Spleen (tissue), 11 donors: Measurements from ENCODE around the gene DNAH11. TPM values are rescaled to one million over a fixed set of nuclear protein-coding genes. Genes with fewer than 3 reads are reported as not detected.
"Not testable (repeated sequence)": the region's sequence is repeated elsewhere in the genome, so short reads cannot be mapped to it uniquely, and the experiment has no call there.

Experiments used
- DNase-seq: peaks from one replicate; pipeline ENCODE4 v3.0.0-alpha.2; 2020
- H3K27ac ChIP-seq, 8 donors: fragments of 200-600 bp; sonication (generic) in 7 of 8; 1 replicate in 4 of 8; 2 replicates in 4 of 8; pipeline versions ENCODE4 v1.5.0 to v1.8.0; 2016 to 2021; ENCODE audit warnings: inconsistent platforms in 4 of 8, mild to moderate bottlenecking in 4 of 8, moderate library complexity in 1 of 8
- H3K27me3 ChIP-seq, 7 donors: fragments of 200-600 bp; sonication (generic) in 6 of 7; replicated peaks in 1 of 7; 1 replicate in 4 of 7; 2 replicates in 3 of 7; pipeline versions ENCODE4 v1.5.0 to v1.8.0; 2016 to 2021; ENCODE audit warnings: inconsistent platforms in 3 of 7, mild to moderate bottlenecking in 1 of 7
- H3K36me3 ChIP-seq, 6 donors: fragments of 200-600 bp; sonication (generic) in 5 of 6; 1 replicate in 4 of 6; 2 replicates in 2 of 6; pipeline versions ENCODE4 v1.5.0 to v1.8.0; 2016 to 2021; ENCODE audit warnings: inconsistent platforms in 2 of 6
- H3K4me1 ChIP-seq, 6 donors: fragments of 200-600 bp; sonication (generic) in 5 of 6; 1 replicate in 3 of 6; 2 replicates in 3 of 6; pipeline versions ENCODE4 v1.5.0 to v1.8.0; 2016 to 2021; ENCODE audit warnings: inconsistent platforms in 3 of 6
- H3K4me3 ChIP-seq, 8 donors: fragments of 200-600 bp; sonication (generic) in 7 of 8; 1 replicate in 4 of 8; 2 replicates in 4 of 8; pipeline versions ENCODE4 v1.5.0 to v1.8.0; 2016 to 2021; ENCODE audit warnings: inconsistent platforms in 4 of 8, mild to moderate bottlenecking in 4 of 8, moderate library complexity in 2 of 8
- H3K9me3 ChIP-seq, 8 donors: fragments of 200-600 bp; sonication (generic) in 7 of 8; 1 replicate in 4 of 8; 2 replicates in 4 of 8; pipeline versions ENCODE4 v1.5.0 to v1.8.0; 2016 to 2021; ENCODE audit warnings: inconsistent platforms in 4 of 8
- POLR2A ChIP-seq, 3 donors: fragments of 450-650 bp; IDR thresholded peaks; one replicate each; pipeline ENCODE4 v1.5.1; 2017; ENCODE audit warnings: antibody characterized with exemption in 3 of 3, mild to moderate bottlenecking in 1 of 3
- POLR2AphosphoS5 ChIP-seq, 3 donors: sonication (generic); formaldehyde crosslinking; IDR thresholded peaks; one replicate each; pipeline ENCODE4 v1.5.1; 2017; ENCODE audit warnings: antibody characterized with exemption in 3 of 3
- WGBS, 5 donors: extraction: QIAGEN DNeasy Blood & Tissue Kit in 3 of 5; methylation state at CpG; one replicate each; pipeline versions ENCODE4 v1.1.5 to v1.1.7; 2013 to 2018; 5-methylcytosine and 5-hydroxymethylcytosine counted together
- intact Hi-C: fragments of 100-400 bp; cut with DNase I; formaldehyde crosslinking; loops from one replicate; pipeline ENCODE4 v1.15.0; 2023; ENCODE audit warnings: low total_unique reads
- polyA plus RNA-seq, 3 donors: library from polyadenylated mRNA; stranded (reverse); fragments of 200-250 nt; gene quantifications; one replicate each; pipeline ENCODE4 v1.2.1, GENCODE V29; 2013
- total RNA-seq, 7 donors: library from RNA; depleted of rRNA in 3 of 7; stranded (reverse); fragments of >200 nt in 3 of 7; fragmentation: NEBNext Ultra II Directional in 4 of 7; extraction: Animal tissue kit (Norgen Biotek cat#: 25700) in 4 of 7; gene quantifications; one replicate each; pipeline versions ENCODE4 v1.1.0 to v1.2.1, GENCODE V29; 2016 to 2021
- TF ChIP-seq, protein P1 (sequence below), 11 experiments: fragments of 200-600 bp in 7 of 11; fragments of 450-650 bp in 4 of 11; sonication (generic) in 4 of 11; IDR thresholded peaks in 8 of 11; conservative IDR thresholded peaks in 3 of 11; 1 replicate in 7 of 11; 2 replicates in 4 of 11; pipeline versions ENCODE4 v1.4.0 to v1.8.0; 2016 to 2021; ENCODE audit warnings: antibody characterized with exemption in 11 of 11, inconsistent platforms in 4 of 11, mild to moderate bottlenecking in 1 of 11
- donor health status: healthy with polysubstance abuse.
- donor health status: DM: no; HTN: no; CAD: no; lungs with moderate emphysema.
- donor health status: DM: no; HTN: no; CAD: no.
- donor health status: Bipolar disorder and iron deficiency.
- donor health status: healthy.
- donor health status: DM: no; HTN: no; CAD: no.
- donor health status: DM: yes; HTN: yes; CAD: no.

DNAH11 gene
- total and polyA plus RNA-seq, 10 donors, result 0.28 to 2.1 (median 0.88) TPM

GRCh38 chr7:21926448-21926847 is 383.6 kb downstream of the DNAH11 start:
- Histone ChIP-seq H3K27ac (no peak overlapping the region), H3K9me3 (peaks cover 0 to 7% (median 2%) of the 10 kb centered on the region in 8 donors), H3K4me3 (no peak overlapping the region), H3K36me3 (peaks cover 0 to 5% (median 0%) of the 10 kb centered on the region in 6 donors), H3K27me3 (no peaks in the 10 kb centered on the region), H3K4me1 (peaks cover 0 to 12% (median 0%) of the 10 kb centered on the region in 6 donors)
- WGBS, 5 donors, result 87 to 100% (median 95%) methylated on average over 1 of the region's 1 CpG
- TF ChIP-seq POLR2AphosphoS5 (IDR thresholded peaks at IDR 0.05), result no peak
- TF ChIP-seq POLR2A (IDR thresholded peaks at IDR 0.05), result no peak
- TF ChIP-seq, protein P1, sequence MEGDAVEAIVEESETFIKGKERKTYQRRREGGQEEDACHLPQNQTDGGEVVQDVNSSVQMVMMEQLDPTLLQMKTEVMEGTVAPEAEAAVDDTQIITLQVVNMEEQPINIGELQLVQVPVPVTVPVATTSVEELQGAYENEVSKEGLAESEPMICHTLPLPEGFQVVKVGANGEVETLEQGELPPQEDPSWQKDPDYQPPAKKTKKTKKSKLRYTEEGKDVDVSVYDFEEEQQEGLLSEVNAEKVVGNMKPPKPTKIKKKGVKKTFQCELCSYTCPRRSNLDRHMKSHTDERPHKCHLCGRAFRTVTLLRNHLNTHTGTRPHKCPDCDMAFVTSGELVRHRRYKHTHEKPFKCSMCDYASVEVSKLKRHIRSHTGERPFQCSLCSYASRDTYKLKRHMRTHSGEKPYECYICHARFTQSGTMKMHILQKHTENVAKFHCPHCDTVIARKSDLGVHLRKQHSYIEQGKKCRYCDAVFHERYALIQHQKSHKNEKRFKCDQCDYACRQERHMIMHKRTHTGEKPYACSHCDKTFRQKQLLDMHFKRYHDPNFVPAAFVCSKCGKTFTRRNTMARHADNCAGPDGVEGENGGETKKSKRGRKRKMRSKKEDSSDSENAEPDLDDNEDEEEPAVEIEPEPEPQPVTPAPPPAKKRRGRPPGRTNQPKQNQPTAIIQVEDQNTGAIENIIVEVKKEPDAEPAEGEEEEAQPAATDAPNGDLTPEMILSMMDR (IDR thresholded peaks at IDR 0.05 in 8 of 11, conservative IDR thresholded peaks at IDR 0.05 in 3 of 11), result no peak
- DNase-seq, result no peak
- intact Hi-C loops, result no loop called here

DNA sequence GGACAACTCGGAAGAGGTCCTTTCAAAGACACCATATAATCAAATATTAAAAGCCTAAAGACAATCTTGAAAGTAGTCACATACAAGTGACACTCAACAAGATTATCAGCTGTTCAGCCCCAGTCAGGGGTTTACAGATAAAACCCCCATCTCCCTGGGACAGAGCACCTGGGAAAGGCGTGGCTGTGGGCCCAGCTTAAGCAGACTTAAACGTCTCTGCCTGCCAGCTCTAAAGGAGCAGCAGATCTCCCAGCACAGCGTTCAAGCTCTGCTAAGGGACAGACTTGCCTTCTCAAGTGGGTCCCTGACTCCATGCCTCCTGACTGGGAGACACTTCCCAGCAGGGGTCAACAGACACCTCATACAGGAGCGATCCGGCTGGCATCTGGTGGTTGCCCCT is 384.9 kb downstream of the DNAH11 start:
- TF ChIP-seq POLR2A (IDR thresholded peaks at IDR 0.05), result no peak
- TF ChIP-seq, protein P1 (IDR thresholded peaks at IDR 0.05 in 8 of 11, conservative IDR thresholded peaks at IDR 0.05 in 3 of 11), result no peak
- TF ChIP-seq POLR2AphosphoS5 (IDR thresholded peaks at IDR 0.05), result no peak
- intact Hi-C loops, result no loop called here
- Histone ChIP-seq H3K4me3 (no peak overlapping the region), H3K4me1 (peaks cover 0 to 18% (median 0%) of the 10 kb centered on the region in 6 donors), H3K9me3 (peaks cover 0 to 7% (median 2%) of the 10 kb centered on the region in 8 donors), H3K36me3 (peaks cover 0 to 5% (median 0%) of the 10 kb centered on the region in 6 donors), H3K27me3 (no peaks in the 10 kb centered on the region), H3K27ac (no peak overlapping the region)
- DNase-seq, result no peak
- WGBS, 5 donors, result 85 to 94% (median 88%) methylated on average over 6 of the region's 6 CpGs

DNA sequence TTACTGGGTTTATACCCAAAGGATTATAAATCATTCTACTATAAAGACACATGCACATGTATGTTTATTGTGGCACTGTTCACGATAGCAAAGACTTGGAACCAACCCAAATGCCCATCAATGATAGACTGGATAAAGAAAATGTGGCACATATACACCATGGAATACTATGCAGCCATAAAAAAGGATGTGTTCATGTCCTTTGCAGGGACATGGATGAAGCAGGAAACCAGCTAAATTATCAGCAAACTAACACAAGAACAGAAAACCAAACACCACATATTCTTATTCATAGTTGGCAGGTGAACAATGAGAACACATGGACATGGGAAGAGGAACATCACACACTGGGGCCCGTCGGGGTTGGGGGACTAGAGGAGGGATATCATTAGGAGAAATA is 390.5 kb downstream of the DNAH11 start:
- 91 to 97% (median 95%) methylated on average over 3 of the region's 3 CpGs for WGBS, 5 donors
- H3K9me3 ChIP-seq, result not testable (repeated sequence)

GRCh38 chr7:21934808-21935207 is 392.0 kb downstream of the DNAH11 start:
- intact Hi-C loops, result no loop called here
- Histone ChIP-seq H3K4me3 (no peak overlapping the region), H3K9me3 (peaks cover 0 to 7% (median 3%) of the 10 kb centered on the region in 8 donors), H3K27ac (peak overlapping the region in 4 of 8 donors; percentile 0 to 74 (median 34)), H3K27me3 (no peaks in the 10 kb centered on the region), H3K36me3 (no peaks in the 10 kb centered on the region), H3K4me1 (peaks cover 0 to 55% (median 8%) of the 10 kb centered on the region in 6 donors)
- TF ChIP-seq POLR2AphosphoS5 (IDR thresholded peaks at IDR 0.05) (no peak), POLR2A (IDR thresholded peaks at IDR 0.05) (no peak)
- TF ChIP-seq, protein P1 (IDR thresholded peaks at IDR 0.05 in 8 of 11, conservative IDR thresholded peaks at IDR 0.05 in 3 of 11), result no peak
- DNase-seq, result no peak

More for the DNA sequence above, 390.5 kb downstream of the DNAH11 start:
- peaks cover 0 to 42% (median 0%) of the 10 kb centered on the region in 6 donors for H3K4me1 ChIP-seq
- intact Hi-C loops, H3K27ac ChIP-seq, H3K27me3 ChIP-seq, H3K36me3 ChIP-seq, DNase-seq, H3K4me3 ChIP-seq: not testable (repeated sequence)

DNA sequence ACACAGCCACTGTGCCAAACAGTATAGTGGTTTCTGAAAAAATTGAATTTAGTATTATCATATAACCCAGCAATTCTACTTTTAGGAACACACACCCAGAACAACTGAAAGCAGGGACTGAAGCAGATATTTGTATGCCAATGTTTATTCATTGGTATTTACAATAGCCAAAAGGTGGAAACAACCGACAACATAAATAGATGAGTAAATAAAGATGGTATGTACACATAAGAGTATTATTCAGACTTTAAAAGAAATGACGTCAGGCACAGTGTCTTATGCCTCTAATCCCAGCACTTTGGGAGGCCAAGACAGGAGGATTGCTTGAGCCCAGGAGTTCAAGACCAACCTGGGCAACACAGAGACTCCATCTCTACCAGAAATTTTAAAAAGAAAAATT is 395.6 kb downstream of the DNAH11 start:
- 88 to 90% (median 89%) methylated on average over 2 of the region's 2 CpGs for WGBS, 5 donors
- no peak for DNase-seq

More for the DNA sequence above, 395.6 kb downstream of the DNAH11 start:
- peak overlapping the region in 4 of 8 donors; percentile 6 to 37 (median 20) for H3K27ac ChIP-seq
- H3K36me3 ChIP-seq, result no peaks in the 10 kb centered on the region
- peaks cover 0 to 3% (median 0%) of the 10 kb centered on the region in 8 donors for H3K9me3 ChIP-seq
- intact Hi-C loops, result no loop called here
- peaks cover 0 to 85% (median 30%) of the 10 kb centered on the region in 6 donors for H3K4me1 ChIP-seq
- TF ChIP-seq, protein P1 (IDR thresholded peaks at IDR 0.05 in 8 of 11, conservative IDR thresholded peaks at IDR 0.05 in 3 of 11), result no peak
- TF ChIP-seq POLR2AphosphoS5 (IDR thresholded peaks at IDR 0.05) (no peak), POLR2A (IDR thresholded peaks at IDR 0.05) (no peak)
- peaks cover 0 to 6% (median 0%) of the 10 kb centered on the region in 7 donors for H3K27me3 ChIP-seq
- H3K4me3 ChIP-seq, result no peak overlapping the region
